IPS DF 6.9 (cell line): Measurements from ENCODE around the gene NOB1.

Source experiments
- DNase-seq: peaks from one replicate; pipeline ENCODE4 v3.0.0-alpha.2; 2013; ENCODE audit warnings: low read depth, low spot score
- H3K27ac ChIP-seq: one replicate; pipeline ENCODE4 v1.5.1; 2013; ENCODE audit warnings: low read length, control low read depth
- H3K27me3 ChIP-seq: 2 replicates; pipeline ENCODE4 v1.6.1; 2013; ENCODE audit warnings: mild to moderate bottlenecking, low read length; ENCODE audit not compliant: control insufficient read depth, insufficient read depth
- H3K36me3 ChIP-seq: 2 replicates; pipeline ENCODE4 v1.6.1; 2013; ENCODE audit warnings: low read length; ENCODE audit not compliant: control insufficient read depth, insufficient read depth
- H3K4me1 ChIP-seq: 2 replicates; pipeline ENCODE4 v1.6.1; 2013; ENCODE audit warnings: low read length; ENCODE audit not compliant: control insufficient read depth, insufficient read depth
- H3K4me3 ChIP-seq: 2 replicates; pipeline ENCODE4 v1.5.1; 2013; ENCODE audit warnings: mild to moderate bottlenecking, low read length
- H3K9me3 ChIP-seq: 2 replicates; pipeline ENCODE4 v1.6.1; 2013; ENCODE audit warnings: low read length, inconsistent platforms; ENCODE audit not compliant: control insufficient read depth, insufficient read depth
- WGBS: extraction: QIAGEN DNeasy Blood & Tissue Kit; methylation state at CpG from one replicate; pipeline ENCODE4 v1.1.7; 2013; ENCODE audit warnings: mixed read lengths, missing lambda C conversion rate; ENCODE audit not compliant: insufficient read length, insufficient coverage; 5-methylcytosine and 5-hydroxymethylcytosine counted together

Gene NOB1

DNA sequence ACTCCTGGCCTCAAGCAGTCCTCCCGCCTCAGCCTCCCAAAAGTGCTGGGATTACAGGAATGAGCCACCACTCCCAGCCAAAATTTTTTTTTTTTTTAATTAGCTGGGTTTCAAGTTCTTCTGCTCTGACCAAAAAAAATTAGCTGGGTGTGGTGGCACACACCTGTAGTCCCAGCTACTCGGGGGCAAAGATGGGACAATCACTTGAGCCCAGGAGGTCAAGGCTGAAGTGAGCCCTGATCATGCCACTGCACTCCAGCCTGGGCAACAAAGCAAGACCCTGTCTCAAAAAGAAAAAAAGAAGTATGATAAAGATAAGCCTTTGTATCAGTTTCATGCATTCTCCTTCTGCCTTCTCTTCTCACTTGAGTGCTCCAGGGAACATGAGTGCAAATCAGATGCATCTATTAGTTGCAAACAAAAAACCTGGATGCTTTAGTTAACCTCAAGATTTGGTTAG is 30.3 kb downstream of the NOB1 start:
- DNase-seq: no peak
- Histone ChIP-seq H3K27ac (no peak overlapping the region), H3K4me1 (peaks cover 1% of the 10 kb centered on the region; the same call in 1 of the 2 replicates), H3K9me3 (no peaks in the 10 kb centered on the region), H3K4me3 (no peak overlapping the region), H3K36me3 (no peaks in the 10 kb centered on the region), H3K27me3 (no peaks in the 10 kb centered on the region)
- WGBS: no CpG with 5 or more reads among the region's 2 CpGs

DNA sequence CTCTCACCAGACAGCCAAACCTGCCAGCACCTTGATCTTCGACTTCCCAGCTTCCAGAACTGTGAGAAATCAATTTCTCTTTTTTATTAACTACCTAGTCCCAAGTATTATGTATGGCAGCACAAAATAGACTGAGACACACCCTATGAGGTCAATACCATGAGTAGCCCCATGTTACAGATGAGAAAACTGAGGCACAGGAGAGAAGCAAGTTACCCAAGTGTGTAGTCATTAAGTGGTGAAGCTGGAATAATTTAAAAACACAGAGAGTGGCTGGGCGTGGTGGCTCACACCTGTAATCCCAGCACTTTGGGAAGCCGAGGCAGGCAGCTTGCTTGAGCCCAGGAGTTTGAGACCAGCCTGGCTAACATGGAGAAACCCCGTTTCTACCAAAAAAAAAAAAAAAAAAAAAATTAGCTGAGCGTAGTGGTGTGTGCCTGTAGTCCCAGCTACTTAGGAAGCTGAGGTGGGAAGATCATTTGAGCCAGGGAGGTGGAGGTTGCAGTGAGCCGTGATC is 33.2 kb downstream of the NOB1 start:
- no peak overlapping the region for H3K27ac ChIP-seq
- WGBS: no CpG with 5 or more reads among the region's 6 CpGs
- H3K9me3 ChIP-seq: no peaks in the 10 kb centered on the region
- DNase-seq: no peak
- H3K36me3 ChIP-seq: no peaks in the 10 kb centered on the region
- H3K4me1 ChIP-seq: 0 out of 2 replicates have a peak, but pooled peaks cover 1% of the 10 kb centered on the region
- H3K4me3 ChIP-seq: no peak overlapping the region
- H3K27me3 ChIP-seq: no peaks in the 10 kb centered on the region

DNA sequence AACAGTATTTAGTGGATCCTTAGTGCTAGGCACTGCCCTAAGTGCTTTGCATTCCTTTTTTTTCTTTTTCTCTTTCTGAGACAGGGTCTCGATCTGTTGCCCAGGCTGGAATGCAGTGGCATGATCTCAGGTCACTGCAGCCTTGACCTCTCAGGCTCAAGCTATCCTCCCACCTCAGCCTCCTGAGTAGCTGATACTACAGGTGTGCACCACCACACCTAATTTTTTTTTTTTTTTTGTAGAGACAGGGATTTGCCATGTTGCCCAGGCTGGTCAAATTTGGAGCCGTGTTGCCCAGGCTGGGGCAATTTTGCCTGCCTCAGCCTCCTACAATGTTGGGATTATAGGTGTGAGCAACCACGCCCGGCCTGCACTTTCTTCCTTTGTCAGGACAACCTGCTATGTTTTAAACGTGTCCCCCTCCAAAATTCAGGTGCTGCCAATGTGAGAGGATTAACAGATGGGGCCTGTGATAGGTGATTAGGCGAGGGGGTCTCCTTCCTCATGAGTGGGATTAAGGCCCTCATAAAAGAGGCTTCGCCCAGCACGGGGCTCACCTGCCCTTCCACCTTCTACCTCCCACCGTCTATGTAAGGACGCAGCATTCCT is 33.8 kb downstream of the NOB1 start:
- H3K4me3 ChIP-seq: no peak overlapping the region
- H3K9me3 ChIP-seq: no peaks in the 10 kb centered on the region
- H3K36me3 ChIP-seq: no peaks in the 10 kb centered on the region
- no peak overlapping the region for H3K27ac ChIP-seq
- no peak for DNase-seq
- H3K27me3 ChIP-seq: no peaks in the 10 kb centered on the region
- 0 out of 2 replicates have a peak, but pooled peaks cover 1% of the 10 kb centered on the region for H3K4me1 ChIP-seq
- no CpG with 5 or more reads among the region's 10 CpGs for WGBS

DNA sequence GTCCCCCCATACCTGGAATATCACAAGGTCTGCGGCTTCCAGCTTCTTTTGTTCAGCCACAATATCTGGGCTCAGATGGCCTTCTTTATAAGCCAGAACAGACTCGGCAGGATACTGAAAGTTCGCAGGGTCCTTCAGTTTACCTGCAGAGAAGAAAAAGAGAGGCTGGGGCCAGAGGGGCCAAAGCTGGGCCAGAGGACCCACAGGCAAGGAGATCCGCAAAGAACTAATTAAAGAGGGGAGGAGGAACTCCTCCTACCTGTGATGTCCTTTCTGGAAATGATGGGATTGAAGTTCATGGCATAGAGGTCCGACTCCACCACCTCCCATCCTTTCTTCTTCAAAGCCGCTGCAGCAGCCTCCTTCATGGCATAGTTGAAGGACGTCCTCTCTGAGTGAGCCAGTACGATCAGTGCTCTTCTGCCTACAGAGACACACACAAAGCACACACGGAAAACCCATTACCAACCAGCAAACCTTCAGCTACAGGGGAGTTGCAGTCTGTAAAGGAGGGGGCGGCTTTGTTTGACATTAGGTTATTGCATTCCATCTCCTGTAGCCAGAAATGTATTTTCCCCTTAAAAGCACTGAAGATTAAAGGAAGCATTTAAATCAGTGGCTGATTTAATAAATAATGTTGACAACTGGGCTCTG is 36.5 kb downstream of the NOB1 start:
- Histone ChIP-seq H3K36me3 (no peaks in the 10 kb centered on the region; the same call in 1 of the 2 replicates), H3K4me3 (no peak overlapping the region), H3K4me1 (0 out of 2 replicates have a peak, but pooled peaks cover 1% of the 10 kb centered on the region), H3K9me3 (no peaks in the 10 kb centered on the region), H3K27ac (no peak overlapping the region), H3K27me3 (no peaks in the 10 kb centered on the region)
- WGBS: no CpG with 5 or more reads among the region's 10 CpGs
- no peak for DNase-seq

DNA sequence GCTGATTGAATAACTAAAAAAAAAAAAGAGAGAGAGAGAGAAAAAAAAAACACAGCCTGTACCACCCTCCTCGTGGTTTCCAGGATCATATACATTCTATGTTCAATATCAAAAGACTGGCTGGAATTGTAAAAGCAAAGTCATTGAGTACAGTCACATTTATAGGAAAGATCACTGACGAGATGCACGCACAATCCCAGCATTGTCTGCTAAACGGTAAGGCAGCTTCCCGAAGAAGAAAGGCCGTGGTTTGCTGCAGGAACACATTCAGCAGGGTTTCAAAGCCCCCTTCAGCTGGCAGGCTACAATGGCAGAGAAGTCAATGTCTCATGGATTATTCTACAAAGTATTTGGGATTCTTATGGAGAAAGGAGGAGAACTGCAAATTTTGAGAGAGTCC is 37.7 kb downstream of the NOB1 start:
- no peak overlapping the region for H3K27ac ChIP-seq
- H3K9me3 ChIP-seq: no peaks in the 10 kb centered on the region
- H3K36me3 ChIP-seq: no peaks in the 10 kb centered on the region; the same call in 1 of the 2 replicates
- H3K27me3 ChIP-seq: no peaks in the 10 kb centered on the region
- H3K4me3 ChIP-seq: no peak overlapping the region
- H3K4me1 ChIP-seq: 0 out of 2 replicates have a peak, but pooled peaks cover 1% of the 10 kb centered on the region
- DNase-seq: no peak
- no CpG with 5 or more reads among the region's 6 CpGs for WGBS

DNA sequence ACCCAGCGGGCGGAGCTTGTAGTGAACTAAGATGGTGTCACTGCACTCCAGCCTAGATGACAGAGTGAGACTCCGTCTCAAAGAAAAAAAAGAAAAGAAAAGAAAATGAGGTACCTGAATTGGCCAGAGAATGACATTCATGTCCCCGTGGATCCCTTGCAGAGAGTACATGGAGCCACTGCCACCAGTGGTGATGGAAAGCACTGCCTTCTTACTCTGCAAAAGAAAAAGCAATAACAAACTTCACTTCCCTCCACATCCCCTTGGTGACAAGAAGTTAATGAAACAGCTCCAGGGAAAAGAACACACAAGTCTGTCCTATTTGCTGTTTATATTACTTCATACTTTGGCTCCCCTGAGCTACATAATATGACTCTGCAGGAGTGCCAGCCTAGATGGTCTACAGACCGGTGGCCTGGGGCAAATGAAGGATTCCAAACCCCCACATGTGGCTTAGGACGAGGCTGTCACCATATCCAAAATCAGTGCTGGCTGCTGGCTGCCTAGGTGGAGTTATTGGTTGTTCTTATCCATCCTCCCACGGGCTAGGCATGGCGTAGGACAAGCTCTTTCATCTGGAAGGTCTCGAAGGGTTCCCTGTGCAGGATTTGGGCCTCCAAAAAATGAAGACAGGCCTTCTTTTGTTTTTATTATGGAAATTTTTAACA is 41.7 kb downstream of the NOB1 start:
- no peaks in the 10 kb centered on the region; the same call in 1 of the 2 replicates for H3K36me3 ChIP-seq
- no peak for DNase-seq
- no peaks in the 10 kb centered on the region for H3K4me1 ChIP-seq
- H3K27me3 ChIP-seq: no peaks in the 10 kb centered on the region
- no peak overlapping the region for H3K4me3 ChIP-seq
- no peaks in the 10 kb centered on the region for H3K9me3 ChIP-seq
- no peak overlapping the region for H3K27ac ChIP-seq
- WGBS: no CpG with 5 or more reads among the region's 9 CpGs

DNA sequence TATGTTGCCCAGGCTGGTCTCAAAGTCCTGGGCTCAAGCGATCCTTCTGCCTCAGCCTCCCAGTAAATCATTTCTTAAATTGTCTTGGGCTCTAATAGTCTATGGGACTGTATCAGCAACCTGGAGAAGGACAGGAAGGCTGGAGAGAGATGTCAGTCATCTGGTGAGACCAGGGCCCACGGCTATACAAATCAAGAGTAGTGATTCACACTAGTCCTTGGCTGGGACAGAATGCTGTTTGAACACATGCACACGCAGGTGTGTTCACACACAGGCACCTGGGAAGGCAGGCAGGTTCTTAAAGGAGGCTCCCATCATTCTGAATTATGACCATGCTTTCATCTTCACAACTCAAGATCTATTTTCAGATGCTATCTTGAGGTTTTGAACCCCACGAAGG is 42.4 kb downstream of the NOB1 start:
- H3K4me1 ChIP-seq: no peaks in the 10 kb centered on the region
- no peaks in the 10 kb centered on the region for H3K9me3 ChIP-seq
- WGBS: no CpG with 5 or more reads among the region's 4 CpGs
- no peak for DNase-seq
- no peaks in the 10 kb centered on the region for H3K27me3 ChIP-seq
- no peak overlapping the region for H3K27ac ChIP-seq
- H3K36me3 ChIP-seq: no peaks in the 10 kb centered on the region; the same call in 1 of the 2 replicates
- H3K4me3 ChIP-seq: no peak overlapping the region

DNA sequence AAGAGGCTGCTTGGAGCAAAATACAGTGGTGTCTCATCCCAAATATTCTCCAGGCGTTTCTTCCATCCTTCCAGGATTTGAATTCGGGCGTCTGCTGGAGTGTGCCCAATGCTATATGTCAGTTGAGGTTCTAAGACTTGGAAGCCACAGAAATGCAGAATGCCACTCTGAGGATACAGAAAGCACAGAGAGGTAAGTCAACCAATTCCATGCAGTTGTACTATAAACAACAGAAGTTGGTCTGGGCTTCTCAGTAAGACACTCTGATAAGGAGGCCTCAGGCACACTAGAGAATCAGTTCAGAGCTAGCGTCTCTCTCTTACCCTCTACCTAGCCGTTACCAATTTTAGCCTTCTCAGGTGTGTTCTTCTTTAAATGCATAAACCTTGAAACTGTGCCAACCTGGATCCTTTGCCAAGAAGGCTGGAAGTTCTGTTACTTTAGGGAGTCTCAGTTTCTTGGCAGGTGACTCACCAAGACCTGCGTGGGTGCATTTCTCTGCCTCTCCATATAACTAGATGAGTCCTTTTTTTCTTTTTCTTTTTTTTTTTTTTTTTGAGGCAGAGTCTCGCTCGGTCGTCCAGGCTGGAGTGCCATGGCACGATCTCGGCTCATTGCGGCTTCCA is 43.5 kb downstream of the NOB1 start:
- no peaks in the 10 kb centered on the region for H3K4me1 ChIP-seq
- DNase-seq: no peak
- H3K4me3 ChIP-seq: no peak overlapping the region

DNA sequence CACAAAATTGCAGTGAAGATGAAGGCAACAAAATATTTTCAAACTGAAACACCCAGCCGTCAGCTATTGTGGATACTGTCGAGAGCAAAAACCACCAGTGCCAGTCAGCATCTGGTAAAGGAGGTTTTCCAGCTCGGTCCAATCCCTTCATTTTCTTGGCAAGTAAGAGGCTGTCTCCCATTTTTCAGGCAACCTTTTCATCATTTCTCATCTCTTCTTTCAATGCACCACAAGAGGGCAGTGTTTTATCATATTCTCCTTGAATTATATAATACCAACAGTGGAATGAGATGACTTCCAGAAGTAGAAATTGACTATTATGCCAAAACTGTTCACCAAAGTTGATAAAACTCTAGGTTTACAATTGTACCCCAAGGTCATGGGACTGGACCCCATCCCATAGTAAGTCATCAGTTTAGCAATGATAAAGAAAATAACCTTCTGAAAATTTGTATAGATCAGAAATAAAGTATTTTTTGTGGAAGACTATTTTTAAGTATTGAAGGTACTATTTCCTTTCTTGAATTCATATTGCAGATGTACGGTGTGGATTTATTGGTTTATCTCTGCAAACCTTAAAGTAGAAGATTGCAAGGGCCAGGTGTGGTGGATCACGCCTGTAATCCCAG is 45.2 kb downstream of the NOB1 start:
- H3K4me1 ChIP-seq: no peaks in the 10 kb centered on the region
- no peaks in the 10 kb centered on the region for H3K27me3 ChIP-seq
- H3K4me3 ChIP-seq: no peak overlapping the region
- WGBS: no CpG with 5 or more reads among the region's 5 CpGs
- H3K27ac ChIP-seq: no peak overlapping the region
- H3K9me3 ChIP-seq: no peaks in the 10 kb centered on the region
- peak; percentile 29 for DNase-seq
- no peaks in the 10 kb centered on the region; the same call in 1 of the 2 replicates for H3K36me3 ChIP-seq

More for the DNA sequence above, 43.5 kb downstream of the NOB1 start:
- Histone ChIP-seq H3K36me3 (no peaks in the 10 kb centered on the region; the same call in 1 of the 2 replicates), H3K27ac (no peak overlapping the region), H3K27me3 (no peaks in the 10 kb centered on the region), H3K9me3 (no peaks in the 10 kb centered on the region)
- WGBS: no CpG with 5 or more reads among the region's 12 CpGs
